ENCODE measurements around the gene CLCN2.

DNA sequence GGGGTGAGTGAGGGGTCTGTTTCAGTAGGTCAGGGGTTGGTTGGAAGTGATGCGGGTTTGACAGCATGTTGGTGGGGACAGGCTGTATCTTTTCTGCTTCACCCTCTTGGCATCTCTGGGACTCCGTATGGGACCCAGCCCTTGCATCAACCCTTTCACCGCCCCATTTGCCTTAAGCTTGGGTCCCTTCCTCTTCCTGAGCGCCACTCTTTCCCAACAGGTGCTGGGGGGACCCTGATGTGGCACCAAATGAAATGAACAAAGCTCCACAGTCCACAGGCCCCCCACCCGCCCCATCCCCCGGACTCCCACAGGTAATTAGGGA is 45.9 kb downstream of the CLCN2 start:
- TF ChIP-seq CTCF (IDR thresholded peaks at IDR 0.05; ENCODE audit: low read length) (no peak), EZH2phosphoT487 (IDR thresholded peaks at IDR 0.05; ENCODE audit: low read length) (no peak), EZH2 (optimal IDR thresholded peaks at IDR 0.05; ENCODE audit: low read depth, low read length) (no peak)
